ENCODE measurements around the gene KLC4.
"Not testable (repeated sequence)": the region's sequence is repeated elsewhere in the genome, so short reads cannot be mapped to it uniquely, and the experiment has no call there.

KLC4 gene

GRCh38 chr6:43096451-43097097, 37.1 kb downstream of the KLC4 start:
- DNase-seq, result no peak

GRCh38 chr6:43097098-43097489, 37.7 kb downstream of the KLC4 start:
- no peak for DNase-seq

- no peak for DNase-seq
These were observed 38.1 kb downstream of the KLC4 start for GRCh38 chr6:43097502-43097901.

- no peak for DNase-seq
These were observed 42.1 kb downstream of the KLC4 start for GRCh38 chr6:43101497-43101896.

- no peak for DNase-seq
These were observed 43.9 kb downstream of the KLC4 start for GRCh38 chr6:43103253-43103876.

- DNase-seq, result no peak
These were observed 46.2 kb downstream of the KLC4 start for GRCh38 chr6:43105538-43106222.

GRCh38 chr6:43107344-43108062, 48.1 kb downstream of the KLC4 start:
- no peak for DNase-seq

GRCh38 chr6:43113431-43114260, 54.2 kb downstream of the KLC4 start:
- no peak for DNase-seq

- no peak for DNase-seq
These were observed 55.9 kb downstream of the KLC4 start for GRCh38 chr6:43115365-43115764.

GRCh38 chr6:43117466-43117865, 58.0 kb downstream of the KLC4 start:
- not testable (repeated sequence) for DNase-seq

- DNase-seq, result no peak
These were observed 60.1 kb downstream of the KLC4 start for GRCh38 chr6:43119482-43119881.

- no peak for DNase-seq
These were observed 60.8 kb downstream of the KLC4 start for GRCh38 chr6:43120101-43120763.

- no peak for DNase-seq
These were observed 61.8 kb downstream of the KLC4 start for GRCh38 chr6:43120944-43121913.

GRCh38 chr6:43122146-43122545, 62.7 kb downstream of the KLC4 start:
- DNase-seq, result no peak

- DNase-seq, result no peak
These were observed 64.3 kb downstream of the KLC4 start for GRCh38 chr6:43123461-43124314.

- no peak for DNase-seq
These were observed 65.0 kb downstream of the KLC4 start for GRCh38 chr6:43124481-43124880.
